GM12878 (cell line): ENCODE results near the gene HDHD2. TPM values are rescaled to one million over a fixed set of nuclear protein-coding genes. Genes with fewer than 3 reads are reported as not detected.

Source experiments
- ATF3 ChIP-seq: IDR thresholded peaks from 2 replicates; pipeline ENCODE4 v1.6.1; 2011; ENCODE audit warnings: low read depth, mild to moderate bottlenecking, low read length, moderate library complexity, borderline replicate concordance; ENCODE audit errors: extremely low read depth
- BCL11A ChIP-seq: IDR thresholded peaks from 2 replicates; pipeline ENCODE4 v1.6.1; 2011; ENCODE audit warnings: low read depth, low read length
- BRCA1 ChIP-seq: IDR thresholded peaks from 2 replicates; pipeline ENCODE4 v1.6.1; 2011; ENCODE audit warnings: low read depth, low read length, improper control_type of control experiment
- CHD1 ChIP-seq: IDR thresholded peaks from 2 replicates; pipeline ENCODE4 v1.6.1; 2012; ENCODE audit warnings: low read depth, low read length, improper control_type of control experiment
- GATAD2B ChIP-seq: fragments of 450-650 bp; conservative IDR thresholded peaks from 2 replicates; pipeline ENCODE4 v1.6.1; 2017; ENCODE audit warnings: low read depth, mild to moderate bottlenecking, moderate library complexity
- KAT2A ChIP-seq: conservative IDR thresholded peaks from 2 replicates; pipeline ENCODE4 v1.6.1; 2011; ENCODE audit warnings: low read depth, low read length; ENCODE audit not compliant: control insufficient read depth
- NBN ChIP-seq: fragments of 450-650 bp; IDR thresholded peaks from 2 replicates; pipeline ENCODE4 v1.6.1; 2016
- RB1 ChIP-seq: fragments of 450-650 bp; formaldehyde crosslinking; IDR thresholded peaks from 2 replicates; pipeline ENCODE4 v1.6.1; 2017; ENCODE audit warnings: mild to moderate bottlenecking, borderline replicate concordance
- TAF1 ChIP-seq: IDR thresholded peaks from 2 replicates; pipeline ENCODE4 v1.6.1; 2011; ENCODE audit warnings: mild to moderate bottlenecking, low read depth, low read length, borderline replicate concordance
- ZNF24 ChIP-seq: fragments of 450-650 bp; IDR thresholded peaks from 2 replicates; pipeline ENCODE4 v1.6.1; 2017; ENCODE audit warnings: antibody characterized with exemption, mild to moderate bottlenecking
- ZNF384 ChIP-seq: IDR thresholded peaks from 2 replicates; pipeline ENCODE4 v1.6.1; 2012; ENCODE audit warnings: low read depth, mild to moderate bottlenecking, low read length, improper control_type of control experiment, borderline replicate concordance
- polyA plus RNA-seq, 11 experiments: library from polyadenylated mRNA; depleted of rRNA in 4 of 11; unstranded in 6 of 11; stranded (reverse) in 5 of 11; fragments of >200 nt; fragmentation: Nextera tagmentation in 4 of 11; fragmentation: Illumina TruSeq in 1 of 11; extraction: Ambion mirVana in 4 of 11; extraction: Trizol in 1 of 11; gene quantifications; 1 replicate in 1 of 11; 2 replicates in 10 of 11; pipeline versions ENCODE4 v1.2.1 to v1.2.3, GENCODE V29; 2011 to 2016; ENCODE audit warnings: inconsistent platforms in 2 of 11, missing spikeins in 2 of 11, low read depth in 1 of 11
- total RNA-seq, 4 experiments: library from RNA; depleted of rRNA in 3 of 4; stranded (reverse); fragments of >200 nt in 3 of 4; fragmentation: Illumina TruSeq in 1 of 4; extraction: Trizol in 1 of 4; gene quantifications; 2 replicates each; pipeline versions ENCODE4 v1.2.1 to v1.2.3, GENCODE V29; 2013 to 2021
- TF ChIP-seq, protein P1 (sequence below): fragments of 450-650 bp; formaldehyde crosslinking; IDR thresholded peaks from 2 replicates; pipeline ENCODE4 v1.4.0; 2022; ENCODE audit warnings: mild to moderate bottlenecking, moderate library complexity
- TF ChIP-seq, protein P2 (sequence below): IDR thresholded peaks from 2 replicates; pipeline ENCODE4 v1.6.1; 2012; ENCODE audit warnings: low read depth, low read length, improper control_type of control experiment

Gene HDHD2
- total and polyA plus RNA-seq, 10 of the 15 experiments (the other 5 are each of a cell fraction or from before 2014, with no cell fraction given), result 4.6 to 29.1 (median 17.7) TPM

DNA sequence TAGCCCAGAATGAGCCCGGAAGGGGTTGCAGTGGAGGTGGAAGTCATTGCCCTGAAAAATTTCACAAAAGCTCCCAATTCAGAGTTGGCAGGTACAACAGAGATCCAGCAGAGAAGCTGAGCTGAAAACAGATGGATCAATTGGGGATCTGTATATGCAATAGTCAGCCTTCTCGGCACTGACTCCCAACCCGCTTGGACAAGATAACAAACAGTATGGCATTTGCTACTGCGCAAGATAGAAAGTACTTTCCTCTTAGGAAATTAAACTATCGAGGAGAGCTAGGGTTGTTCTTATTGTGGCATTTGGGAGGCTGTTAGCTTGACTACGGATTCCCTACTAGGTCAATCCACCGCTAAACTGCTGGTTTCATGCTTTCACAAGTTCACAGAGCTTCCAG is 37.4 kb upstream of the HDHD2 start (continued):
- TF ChIP-seq, protein P1, sequence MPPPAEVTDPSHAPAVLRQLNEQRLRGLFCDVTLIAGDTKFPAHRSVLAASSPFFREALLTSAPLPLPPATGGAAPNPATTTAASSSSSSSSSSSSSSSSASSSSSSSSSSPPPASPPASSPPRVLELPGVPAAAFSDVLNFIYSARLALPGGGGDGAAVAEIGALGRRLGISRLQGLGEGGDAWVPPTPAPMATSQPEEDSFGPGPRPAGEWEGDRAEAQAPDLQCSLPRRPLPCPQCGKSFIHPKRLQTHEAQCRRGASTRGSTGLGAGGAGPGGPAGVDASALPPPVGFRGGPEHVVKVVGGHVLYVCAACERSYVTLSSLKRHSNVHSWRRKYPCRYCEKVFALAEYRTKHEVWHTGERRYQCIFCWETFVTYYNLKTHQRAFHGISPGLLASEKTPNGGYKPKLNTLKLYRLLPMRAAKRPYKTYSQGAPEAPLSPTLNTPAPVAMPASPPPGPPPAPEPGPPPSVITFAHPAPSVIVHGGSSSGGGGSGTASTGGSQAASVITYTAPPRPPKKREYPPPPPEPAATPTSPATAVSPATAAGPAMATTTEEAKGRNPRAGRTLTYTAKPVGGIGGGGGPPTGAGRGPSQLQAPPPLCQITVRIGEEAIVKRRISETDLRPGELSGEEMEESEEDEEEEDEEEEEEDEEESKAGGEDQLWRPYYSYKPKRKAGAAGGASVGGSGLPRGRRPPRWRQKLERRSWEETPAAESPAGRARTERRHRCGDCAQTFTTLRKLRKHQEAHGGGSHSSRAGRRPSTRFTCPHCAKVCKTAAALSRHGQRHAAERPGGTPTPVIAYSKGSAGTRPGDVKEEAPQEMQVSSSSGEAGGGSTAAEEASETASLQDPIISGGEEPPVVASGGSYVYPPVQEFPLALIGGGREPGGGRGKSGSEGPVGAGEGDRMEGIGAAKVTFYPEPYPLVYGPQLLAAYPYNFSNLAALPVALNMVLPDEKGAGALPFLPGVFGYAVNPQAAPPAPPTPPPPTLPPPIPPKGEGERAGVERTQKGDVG (CRISPR knock-in tag), result no peak
- TF ChIP-seq ZNF24, result no peak
- no peak for TF ChIP-seq CHD1
- no peak for TF ChIP-seq NBN
- no peak for TF ChIP-seq ZNF384
- no peak for TF ChIP-seq KAT2A
- TF ChIP-seq BRCA1, result no peak
- TF ChIP-seq BCL11A, result no peak
- no peak for TF ChIP-seq GATAD2B
- no peak for TF ChIP-seq ATF3
- TF ChIP-seq, protein P2, sequence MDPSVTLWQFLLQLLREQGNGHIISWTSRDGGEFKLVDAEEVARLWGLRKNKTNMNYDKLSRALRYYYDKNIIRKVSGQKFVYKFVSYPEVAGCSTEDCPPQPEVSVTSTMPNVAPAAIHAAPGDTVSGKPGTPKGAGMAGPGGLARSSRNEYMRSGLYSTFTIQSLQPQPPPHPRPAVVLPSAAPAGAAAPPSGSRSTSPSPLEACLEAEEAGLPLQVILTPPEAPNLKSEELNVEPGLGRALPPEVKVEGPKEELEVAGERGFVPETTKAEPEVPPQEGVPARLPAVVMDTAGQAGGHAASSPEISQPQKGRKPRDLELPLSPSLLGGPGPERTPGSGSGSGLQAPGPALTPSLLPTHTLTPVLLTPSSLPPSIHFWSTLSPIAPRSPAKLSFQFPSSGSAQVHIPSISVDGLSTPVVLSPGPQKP, result no peak
- no peak for TF ChIP-seq RB1
- TF ChIP-seq TAF1, result no peak
